H7 (cell line): Measurements from ENCODE around the gene CUL9. TPM values are rescaled to one million over a fixed set of nuclear protein-coding genes. Genes with fewer than 3 reads are reported as not detected.

Source experiments
- DNase-seq: peaks from one replicate; pipeline ENCODE4 v3.0.0; 2012
- H3K27me3 ChIP-seq: 2 replicates; pipeline ENCODE4 v1.6.0; 2011; ENCODE audit warnings: mild to moderate bottlenecking, low read length; ENCODE audit not compliant: control insufficient read depth, insufficient read depth
- H3K36me3 ChIP-seq: replicated peaks from 2 replicates; pipeline ENCODE4 v1.5.1; 2011; ENCODE audit warnings: low read length; ENCODE audit not compliant: control insufficient read depth, insufficient read depth
- H3K4me3 ChIP-seq: 2 replicates; pipeline ENCODE4 v1.5.1; 2011; ENCODE audit warnings: low read depth, mild to moderate bottlenecking, control low read depth, low read length, moderate library complexity; ENCODE audit not compliant: insufficient read depth
- total RNA-seq: library from RNA; depleted of rRNA; stranded (reverse); fragments of >200 nt; shearing (Covaris generic); gene quantifications from 2 replicates; pipeline ENCODE4 v1.2.3, GENCODE V29; 2014; rRNA removed

Gene CUL9
- total RNA-seq, 1 experiment from 2014 or later: 9.4 TPM

GRCh38 chr6:43269273-43270007, 87.4 kb downstream of the CUL9 start:
- Histone ChIP-seq H3K27me3 (peaks cover 51% of the 10 kb centered on the region), H3K36me3 (no peaks in the 10 kb centered on the region), H3K4me3 (peak overlapping the region; percentile 34)
- DNase-seq: peak; percentile 86

DNA sequence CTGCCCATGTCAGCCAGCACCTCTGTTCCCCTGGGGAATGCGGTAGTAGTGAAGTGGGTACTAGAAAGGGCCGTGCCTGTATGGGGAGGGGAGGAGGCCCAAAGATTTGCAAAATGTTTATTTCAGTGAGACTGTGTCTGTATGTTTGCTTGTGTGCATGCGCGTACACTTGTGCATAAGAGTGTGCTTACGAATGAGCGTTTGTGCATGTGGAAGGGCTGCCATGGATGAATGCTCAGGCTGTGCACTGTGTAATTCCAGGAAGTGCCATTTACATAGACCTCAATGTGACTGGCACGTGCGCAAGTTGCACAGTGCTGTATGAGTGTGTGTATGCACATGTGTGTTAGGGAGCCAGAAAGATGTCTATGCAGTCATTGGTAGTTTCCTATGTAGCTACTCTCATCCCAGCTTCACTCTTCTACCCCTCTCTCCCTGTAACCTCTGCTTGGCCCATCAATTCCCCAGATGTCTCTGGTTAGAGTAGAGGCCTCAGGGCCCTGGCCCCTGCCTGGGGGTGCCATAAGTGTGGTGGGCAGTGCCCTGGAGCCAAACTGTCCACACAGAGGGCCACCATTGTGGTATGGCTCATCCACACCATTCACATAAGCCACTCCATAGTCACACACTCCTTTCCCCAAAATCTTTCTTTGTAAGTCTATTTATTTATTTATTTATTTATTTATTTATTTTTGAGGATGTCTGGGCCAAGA, 89.3 kb downstream of the CUL9 start:
- no peak overlapping the region for H3K4me3 ChIP-seq
- peaks cover 68% of the 10 kb centered on the region for H3K27me3 ChIP-seq
- DNase-seq: no peak
- H3K36me3 ChIP-seq: no peaks in the 10 kb centered on the region

- Histone ChIP-seq H3K27me3 (peaks cover 74% of the 10 kb centered on the region), H3K36me3 (no peaks in the 10 kb centered on the region), H3K4me3 (no peak overlapping the region)
- no peak for DNase-seq
Observed at GRCh38 chr6:43271944-43272343, 89.9 kb downstream of the CUL9 start.

DNA sequence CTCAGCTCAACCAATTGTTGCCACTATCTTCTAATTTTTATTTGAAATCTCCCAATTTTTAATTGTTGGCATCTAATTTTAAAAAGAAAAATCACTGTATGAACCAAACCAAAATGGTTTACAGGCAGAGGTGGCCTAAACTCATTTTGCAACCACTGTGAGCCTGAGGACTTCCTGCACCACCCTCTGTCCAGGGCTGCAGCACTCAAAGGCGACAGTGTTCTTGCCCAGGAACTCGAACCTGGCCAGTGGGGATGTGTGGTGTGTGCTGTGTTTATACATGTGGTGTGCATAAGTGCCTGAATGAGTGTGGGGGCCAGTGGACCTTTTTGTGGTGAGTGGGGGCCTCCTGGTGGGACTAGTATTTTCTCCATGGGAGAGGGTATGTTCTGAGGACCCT, 91.7 kb downstream of the CUL9 start:
- DNase-seq: no peak
- Histone ChIP-seq H3K27me3 (peaks cover 65% of the 10 kb centered on the region), H3K36me3 (no peaks in the 10 kb centered on the region), H3K4me3 (no peak overlapping the region)

Other genes with a start within 250 kb of the CUL9 start
- 0.10 and 0.33 TPM in 2 replicates for gene GNMT, start 221.4 kb upstream of the CUL9 start, total RNA-seq
- gene PEX6, start 203.0 kb upstream of the CUL9 start, total RNA-seq: 47.5 and 52.5 TPM in 2 replicates
- 58.9 and 62.8 TPM in 2 replicates for gene PPP2R5D, start 197.6 kb upstream of the CUL9 start, total RNA-seq
- 81.3 and 102 TPM in 2 replicates for gene MEA1, start 168.2 kb upstream of the CUL9 start, total RNA-seq
- gene KLHDC3, start 167.9 kb upstream of the CUL9 start, total RNA-seq: 226 and 253 TPM in 2 replicates
- gene RRP36, start 160.6 kb upstream of the CUL9 start, total RNA-seq: 100 and 106 TPM in 2 replicates
- gene CUL7, start 128.3 kb upstream of the CUL9 start, total RNA-seq: 19.6 and 39.2 TPM in 2 replicates
- 79.1 and 82.1 TPM in 2 replicates for gene MRPL2, start 122.8 kb upstream of the CUL9 start, total RNA-seq
- 24.8 and 30.2 TPM in 2 replicates for gene KLC4, start 122.6 kb upstream of the CUL9 start, total RNA-seq
- 143 and 163 TPM in 2 replicates for gene PTK7, start 105.9 kb upstream of the CUL9 start, total RNA-seq
- 48.3 and 52.2 TPM in 2 replicates for gene SRF, start 10.9 kb upstream of the CUL9 start, total RNA-seq
- gene DNPH1, start 47.3 kb downstream of the CUL9 start, total RNA-seq: 73.6 and 85.3 TPM in 2 replicates
- not detected in 2 replicates for gene TTBK1, start 61.3 kb downstream of the CUL9 start, total RNA-seq
- gene SLC22A7, start 116.1 kb downstream of the CUL9 start, total RNA-seq: not detected in 2 replicates
- 20.1 and 28.1 TPM in 2 replicates for gene CRIP3, start 126.6 kb downstream of the CUL9 start, total RNA-seq
- gene ZNF318, start 187.5 kb downstream of the CUL9 start, total RNA-seq: 8.1 and 14.5 TPM in 2 replicates
- gene ABCC10, start 245.3 kb downstream of the CUL9 start, total RNA-seq: 17.3 and 18.4 TPM in 2 replicates